ENCODE results near the gene CLPSL1. TPM values are rescaled to one million over a fixed set of nuclear protein-coding genes. Genes with fewer than 3 reads are reported as not detected.
A peak's percentile ranks its signal among the peaks of the same experiment; 100 is the strongest.

CLPSL1 gene
- total and polyA plus RNA-seq, 5 donors = not detected

- ATAC-seq = no peak
These were observed 15.4 kb downstream of the CLPSL1 start for GRCh38 chr6:35796236-35796635.

GRCh38 chr6:35797837-35798526 lies 17.2 kb downstream of the CLPSL1 start:
- H3K27ac ChIP-seq (ENCODE audit: low read length) = no peak overlapping the region
- WGBS = 72% methylated on average over 8 of the region's 8 CpGs
- H3K4me3 ChIP-seq (ENCODE audit: low read length) = no peak overlapping the region
- H3K27me3 ChIP-seq (ENCODE audit: control insufficient read depth, insufficient read depth) = no peaks in the 10 kb centered on the region
- H3K4me1 ChIP-seq (ENCODE audit: control insufficient read depth, insufficient read depth, low read length) = no peaks in the 10 kb centered on the region
- ATAC-seq (peak; percentile 30 to 32), DNase-seq (no peak)
- intact Hi-C loops (cut with DNase I) = no loop called here
- no peaks in the 10 kb centered on the region for H3K9me3 ChIP-seq (ENCODE audit: control insufficient read depth, low read length)

More at GRCh38 chr6:35796236-35796635, 15.4 kb downstream of the CLPSL1 start:
- H3K27ac ChIP-seq (ENCODE audit: low read length) = no peak overlapping the region
- intact Hi-C loops (cut with DNase I) = no loop called here
- 81% methylated on average over 4 of the region's 4 CpGs for WGBS
- H3K4me3 ChIP-seq (ENCODE audit: low read length) = no peak overlapping the region
- no peak for DNase-seq
- no peaks in the 10 kb centered on the region for H3K27me3 ChIP-seq (ENCODE audit: control insufficient read depth, insufficient read depth)
- H3K4me1 ChIP-seq (ENCODE audit: control insufficient read depth, insufficient read depth, low read length) = no peaks in the 10 kb centered on the region
- no peaks in the 10 kb centered on the region for H3K9me3 ChIP-seq (ENCODE audit: control insufficient read depth, low read length)

- Histone ChIP-seq H3K4me3 (ENCODE audit: low read length) (no peak overlapping the region), H3K27ac (ENCODE audit: low read length) (no peak overlapping the region), H3K27me3 (ENCODE audit: control insufficient read depth, insufficient read depth) (no peaks in the 10 kb centered on the region), H3K9me3 (ENCODE audit: control insufficient read depth, low read length) (no peaks in the 10 kb centered on the region), H3K4me1 (ENCODE audit: control insufficient read depth, insufficient read depth, low read length) (no peaks in the 10 kb centered on the region)
- DNase-seq = no peak
- intact Hi-C loops (cut with DNase I) = no loop called here
- 60% methylated on average over 5 of the region's 5 CpGs for WGBS
- no peak for ATAC-seq
These were observed 17.9 kb downstream of the CLPSL1 start for GRCh38 chr6:35798706-35799105.

- Histone ChIP-seq H3K27me3 (ENCODE audit: control insufficient read depth, insufficient read depth) (no peaks in the 10 kb centered on the region), H3K4me3 (ENCODE audit: low read length) (no peak overlapping the region), H3K9me3 (ENCODE audit: control insufficient read depth, low read length) (no peaks in the 10 kb centered on the region), H3K27ac (ENCODE audit: low read length) (no peak overlapping the region), H3K4me1 (ENCODE audit: control insufficient read depth, insufficient read depth, low read length) (no peaks in the 10 kb centered on the region)
- no peak for ATAC-seq
- 56% methylated on average over 3 of the region's 3 CpGs for WGBS
- DNase-seq = no peak
- intact Hi-C loops (cut with DNase I) = no loop called here
These were observed 20.3 kb downstream of the CLPSL1 start for GRCh38 chr6:35801148-35801547.

- WGBS = 12% methylated on average over 40 of the region's 40 CpGs
- intact Hi-C loops (cut with DNase I) = no loop called here
- H3K9me3 ChIP-seq (ENCODE audit: control insufficient read depth, low read length) = no peaks in the 10 kb centered on the region
- H3K27ac ChIP-seq (ENCODE audit: low read length) = no peak within 1 kb of the TSS
- H3K4me3 ChIP-seq (ENCODE audit: low read length) = peak within 1 kb of the TSS; percentile 30
- H3K4me1 ChIP-seq (ENCODE audit: control insufficient read depth, insufficient read depth, low read length) = no peaks in the 10 kb centered on the region
- H3K27me3 ChIP-seq (ENCODE audit: control insufficient read depth, insufficient read depth) = no peaks in the 10 kb centered on the region
- ATAC-seq = peak; percentile 80 to 89
- DNase-seq = peak; percentile 25 to 79 (median 61)
These were observed 24.3 kb downstream of the CLPSL1 start, which contains the start of gene LHFPL5 for GRCh38 chr6:35804996-35805736. TSS of gene LHFPL5 (plus strand) at chr6:35805352. CDS start at chr6:35805671, 319 bp downstream.

GRCh38 chr6:35808688-35809087 lies 27.9 kb downstream of the CLPSL1 start:
- no peaks in the 10 kb centered on the region for H3K4me1 ChIP-seq (ENCODE audit: control insufficient read depth, insufficient read depth, low read length)
- intact Hi-C loops (cut with DNase I) = no loop called here
- no peak overlapping the region for H3K27ac ChIP-seq (ENCODE audit: low read length)
- H3K4me3 ChIP-seq (ENCODE audit: low read length) = no peak overlapping the region
- H3K27me3 ChIP-seq (ENCODE audit: control insufficient read depth, insufficient read depth) = no peaks in the 10 kb centered on the region
- no peak for DNase-seq
- H3K9me3 ChIP-seq (ENCODE audit: control insufficient read depth, low read length) = no peaks in the 10 kb centered on the region
- ATAC-seq = no peak
- WGBS = 33% methylated on average over 3 of the region's 3 CpGs

GRCh38 chr6:35809809-35810208 lies 29.0 kb downstream of the CLPSL1 start:
- no peaks in the 10 kb centered on the region for H3K4me1 ChIP-seq (ENCODE audit: control insufficient read depth, insufficient read depth, low read length)
- no peak overlapping the region for H3K27ac ChIP-seq (ENCODE audit: low read length)
- ATAC-seq (no peak), DNase-seq (no peak)
- 76% methylated on average over 5 of the region's 5 CpGs for WGBS
- intact Hi-C loops (cut with DNase I) = no loop called here
- H3K27me3 ChIP-seq (ENCODE audit: control insufficient read depth, insufficient read depth) = no peaks in the 10 kb centered on the region
- H3K9me3 ChIP-seq (ENCODE audit: control insufficient read depth, low read length) = no peaks in the 10 kb centered on the region
- no peak overlapping the region for H3K4me3 ChIP-seq (ENCODE audit: low read length)

- intact Hi-C loops (cut with DNase I) = no loop called here
- peak in 1 of 2 donors; percentile 11 for ATAC-seq
- Histone ChIP-seq H3K9me3 (ENCODE audit: control insufficient read depth, low read length) (no peaks in the 10 kb centered on the region), H3K27ac (ENCODE audit: low read length) (no peak overlapping the region), H3K4me3 (ENCODE audit: low read length) (no peak overlapping the region), H3K27me3 (ENCODE audit: control insufficient read depth, insufficient read depth) (no peaks in the 10 kb centered on the region), H3K4me1 (ENCODE audit: control insufficient read depth, insufficient read depth, low read length) (no peaks in the 10 kb centered on the region)
- 62% methylated on average over 14 of the region's 14 CpGs for WGBS
- no peak for DNase-seq
These were observed 30.3 kb downstream of the CLPSL1 start for GRCh38 chr6:35810971-35811698.

- Histone ChIP-seq H3K4me1 (ENCODE audit: control insufficient read depth, insufficient read depth, low read length) (no peaks in the 10 kb centered on the region), H3K27ac (ENCODE audit: low read length) (no peak overlapping the region), H3K4me3 (ENCODE audit: low read length) (no peak overlapping the region), H3K27me3 (ENCODE audit: control insufficient read depth, insufficient read depth) (no peaks in the 10 kb centered on the region), H3K9me3 (ENCODE audit: control insufficient read depth, low read length) (no peaks in the 10 kb centered on the region)
- no peak for DNase-seq
- ATAC-seq = no peak
- WGBS = 70% methylated on average over 6 of the region's 6 CpGs
- intact Hi-C loops (cut with DNase I) = no loop called here
These were observed 30.8 kb downstream of the CLPSL1 start for GRCh38 chr6:35811699-35811995.

- DNase-seq (no peak), ATAC-seq (no peak)
- Histone ChIP-seq H3K4me3 (ENCODE audit: low read length) (no peak overlapping the region), H3K9me3 (ENCODE audit: control insufficient read depth, low read length) (no peaks in the 10 kb centered on the region), H3K27me3 (ENCODE audit: control insufficient read depth, insufficient read depth) (no peaks in the 10 kb centered on the region), H3K4me1 (ENCODE audit: control insufficient read depth, insufficient read depth, low read length) (no peaks in the 10 kb centered on the region), H3K27ac (ENCODE audit: low read length) (no peak overlapping the region)
- intact Hi-C loops (cut with DNase I) = no loop called here
These were observed 36.7 kb downstream of the CLPSL1 start for GRCh38 chr6:35817515-35817914.

GRCh38 chr6:35823601-35824000 lies 42.8 kb downstream of the CLPSL1 start:
- intact Hi-C loops (cut with DNase I) = no loop called here
- 87% methylated on average over 2 of the region's 2 CpGs for whole genome bisulfite sequencing
- no peaks in the 10 kb centered on the region for H3K4me1 ChIP-seq (ENCODE audit: control insufficient read depth, insufficient read depth, low read length)
- H3K9me3 ChIP-seq (ENCODE audit: control insufficient read depth, low read length) = no peaks in the 10 kb centered on the region
- no peak for DNase-seq
- H3K27me3 ChIP-seq (ENCODE audit: control insufficient read depth, insufficient read depth) = no peaks in the 10 kb centered on the region
- no peak for ATAC-seq
- H3K27ac ChIP-seq (ENCODE audit: low read length) = no peak overlapping the region
- no peak overlapping the region for H3K4me3 ChIP-seq (ENCODE audit: low read length)

All from right cardiac atrium (tissue), 5 donors.